GM19468 (cell line): ENCODE data around the gene NCBP3.

Source experiments
- ATAC-seq: cut with Tn5 transposase; IDR thresholded peaks from one replicate; pipeline ENCODE4 v1.9.1; 2021; ENCODE audit warnings: mild to moderate bottlenecking, moderate library complexity, moderate number of reproducible peaks; ENCODE audit not compliant: unreplicated experiment; ENCODE audit errors: extremely low read depth

Gene NCBP3

DNA sequence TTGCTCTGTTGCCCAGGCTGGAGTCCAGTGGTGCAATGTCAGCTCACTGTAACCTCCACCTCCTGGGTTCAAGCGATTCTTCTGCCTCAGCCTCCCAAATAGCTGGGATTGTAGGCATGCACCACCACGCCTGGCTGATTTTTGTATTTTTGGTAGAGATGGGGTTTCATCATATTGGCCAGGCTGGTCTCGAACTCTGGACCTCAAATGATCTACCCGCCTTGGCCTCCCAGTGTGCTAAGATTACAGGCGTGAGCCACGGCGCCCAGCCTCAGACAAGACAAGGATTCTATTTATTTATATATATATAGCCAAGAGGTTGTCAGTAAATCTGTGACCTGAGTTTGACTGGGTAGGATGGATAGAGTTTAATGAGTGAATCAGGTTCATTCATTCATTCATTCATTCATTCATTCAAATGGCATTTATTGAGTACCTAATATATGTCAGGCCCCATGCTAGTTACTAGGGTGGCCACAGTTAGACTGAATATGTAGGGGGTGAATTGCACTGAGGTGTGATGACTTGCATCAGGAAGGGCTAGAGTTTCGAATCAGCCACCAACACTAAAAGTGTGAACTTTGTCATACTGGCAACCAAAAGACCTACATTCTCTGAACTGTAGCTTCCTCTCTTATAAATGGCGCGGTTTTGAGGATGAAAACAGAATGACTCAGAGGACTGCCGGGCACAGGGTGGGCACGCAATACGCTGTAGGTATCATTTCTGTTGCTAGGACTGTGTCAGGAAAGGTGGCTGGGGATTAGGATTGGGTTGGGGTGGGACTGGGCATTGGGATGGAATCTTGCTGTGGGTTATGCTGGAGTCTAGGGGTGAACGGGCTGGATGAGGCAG is 82.9 kb downstream of the NCBP3 start:
- ATAC-seq = no peak

DNA sequence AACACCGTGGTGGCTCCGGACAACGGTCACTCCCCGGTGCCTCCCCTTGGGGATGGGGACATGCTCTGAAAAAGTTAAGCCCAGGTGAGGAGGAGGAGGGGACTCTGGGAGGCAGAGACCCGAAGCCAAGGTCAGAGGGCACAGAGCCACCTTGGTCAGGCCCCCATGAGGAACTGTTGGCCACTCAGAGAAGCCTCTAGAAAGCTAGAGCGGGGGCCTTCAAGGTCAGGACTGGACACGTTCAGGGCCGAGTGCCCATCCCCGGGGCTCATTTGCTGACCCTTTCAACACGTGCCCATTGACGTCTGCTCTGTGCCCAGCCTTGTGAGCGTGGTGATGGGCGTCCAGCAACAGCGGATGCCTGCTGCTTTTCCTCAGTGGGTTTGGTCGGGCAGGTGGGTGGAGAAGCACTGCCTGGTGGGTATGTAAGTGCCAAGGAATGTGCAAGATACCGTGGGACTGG is 84.1 kb downstream of the NCBP3 start:
- no peak for ATAC-seq

DNA sequence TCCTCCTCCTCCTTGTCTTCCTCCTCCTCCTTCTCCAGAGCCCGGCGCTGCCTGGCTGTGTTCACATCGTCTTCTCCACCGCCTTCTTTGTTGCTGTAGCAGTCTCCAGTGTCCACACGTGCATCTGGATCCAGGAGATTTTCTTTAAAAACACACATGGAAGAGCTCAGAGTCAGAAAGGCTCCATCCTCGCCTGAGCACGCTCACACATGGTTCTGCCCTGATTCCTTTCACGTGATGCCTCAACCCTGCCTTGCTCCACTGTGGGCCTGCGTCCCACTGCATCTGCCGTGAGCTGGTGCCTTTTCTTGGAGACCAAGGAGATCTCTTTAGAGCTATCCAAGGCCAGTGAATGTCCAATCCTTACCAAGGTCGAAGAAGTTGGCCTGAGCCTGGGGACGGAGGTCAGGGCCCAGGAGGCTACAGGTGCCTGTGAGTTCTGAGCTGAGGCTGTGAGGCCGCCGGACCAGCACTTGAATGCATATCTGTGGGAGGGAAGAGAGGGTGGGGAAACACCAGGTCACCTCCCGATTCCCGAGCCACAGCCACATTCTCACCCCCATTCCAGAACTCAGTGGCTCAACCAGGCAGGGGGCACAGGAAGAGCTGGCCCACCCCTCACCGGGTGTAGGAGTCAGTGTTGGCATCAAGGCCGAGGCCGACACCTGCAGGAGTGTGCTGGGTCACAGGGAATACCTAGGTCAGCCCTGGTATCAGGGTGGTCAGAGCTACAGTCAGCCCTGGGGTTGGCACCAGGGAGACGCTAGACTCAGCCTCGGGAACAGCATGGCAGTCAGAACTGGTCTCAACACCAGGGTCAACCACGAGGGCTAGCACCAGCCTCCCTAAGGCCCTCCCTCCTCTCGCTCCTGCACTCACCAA is 84.8 kb downstream of the NCBP3 start:
- no peak for ATAC-seq

DNA sequence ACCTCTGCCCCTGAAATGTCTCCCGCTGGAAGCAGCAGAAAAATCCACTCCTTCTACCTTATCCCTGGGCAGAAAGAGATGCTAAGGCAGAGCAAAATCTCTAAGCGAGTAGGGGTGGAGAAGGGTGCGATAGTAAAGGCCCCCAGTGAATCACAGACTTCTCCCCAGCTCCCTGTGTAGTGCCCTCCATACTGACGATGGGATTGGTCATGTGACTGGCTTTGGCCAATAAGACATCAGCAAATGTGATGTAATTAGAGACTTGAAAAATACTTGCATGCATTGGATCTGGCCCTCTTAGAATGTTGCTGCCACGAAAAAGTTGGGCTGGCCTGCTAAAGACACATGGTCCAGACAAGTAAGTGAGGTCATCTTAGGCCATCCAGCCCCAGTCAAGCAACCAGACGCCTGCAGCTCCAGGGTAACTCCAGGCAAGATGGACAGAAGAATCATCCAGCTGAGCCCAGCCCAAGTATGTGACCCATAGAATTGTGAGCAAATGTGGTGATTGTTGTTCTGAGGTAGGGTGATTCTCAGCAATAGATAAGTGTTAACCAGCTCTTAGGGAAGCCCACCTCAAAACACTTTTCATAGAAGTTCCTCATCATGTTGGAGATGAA is 86.3 kb downstream of the NCBP3 start:
- ATAC-seq = no peak

DNA sequence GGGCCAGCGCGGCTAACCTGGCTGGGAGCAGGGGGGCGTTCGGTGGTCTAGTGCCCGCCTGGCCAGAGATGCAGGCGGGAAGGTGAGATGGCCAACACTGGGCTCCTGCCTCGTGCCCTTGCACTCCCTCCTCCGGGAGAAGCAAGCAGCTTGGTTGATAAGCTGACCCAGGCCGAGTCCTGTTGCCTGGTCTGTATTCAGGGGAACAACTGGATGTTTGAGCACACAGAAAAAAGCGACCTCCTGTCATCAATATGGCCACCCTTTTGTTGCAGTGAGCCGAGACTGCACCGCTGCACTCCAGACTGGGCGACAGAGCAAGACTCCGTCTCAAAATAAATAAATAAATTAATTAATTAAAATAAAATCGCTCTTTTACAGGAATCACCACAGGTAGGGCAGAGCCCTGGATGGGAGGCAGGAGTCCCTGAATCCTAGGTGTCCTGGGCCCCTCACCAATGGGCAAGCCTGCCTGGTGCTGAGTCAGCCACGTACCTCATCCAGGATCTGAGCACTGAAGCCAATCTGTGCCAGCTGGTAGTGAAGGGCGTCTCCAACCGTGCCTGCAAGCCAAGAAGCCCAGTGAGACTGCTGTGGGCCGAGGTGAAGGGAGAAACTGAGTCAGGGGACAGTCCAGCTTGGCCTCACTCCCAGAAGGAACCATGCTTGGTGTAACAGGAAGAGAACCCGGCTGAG is 90.6 kb downstream of the NCBP3 start:
- no peak for ATAC-seq

DNA sequence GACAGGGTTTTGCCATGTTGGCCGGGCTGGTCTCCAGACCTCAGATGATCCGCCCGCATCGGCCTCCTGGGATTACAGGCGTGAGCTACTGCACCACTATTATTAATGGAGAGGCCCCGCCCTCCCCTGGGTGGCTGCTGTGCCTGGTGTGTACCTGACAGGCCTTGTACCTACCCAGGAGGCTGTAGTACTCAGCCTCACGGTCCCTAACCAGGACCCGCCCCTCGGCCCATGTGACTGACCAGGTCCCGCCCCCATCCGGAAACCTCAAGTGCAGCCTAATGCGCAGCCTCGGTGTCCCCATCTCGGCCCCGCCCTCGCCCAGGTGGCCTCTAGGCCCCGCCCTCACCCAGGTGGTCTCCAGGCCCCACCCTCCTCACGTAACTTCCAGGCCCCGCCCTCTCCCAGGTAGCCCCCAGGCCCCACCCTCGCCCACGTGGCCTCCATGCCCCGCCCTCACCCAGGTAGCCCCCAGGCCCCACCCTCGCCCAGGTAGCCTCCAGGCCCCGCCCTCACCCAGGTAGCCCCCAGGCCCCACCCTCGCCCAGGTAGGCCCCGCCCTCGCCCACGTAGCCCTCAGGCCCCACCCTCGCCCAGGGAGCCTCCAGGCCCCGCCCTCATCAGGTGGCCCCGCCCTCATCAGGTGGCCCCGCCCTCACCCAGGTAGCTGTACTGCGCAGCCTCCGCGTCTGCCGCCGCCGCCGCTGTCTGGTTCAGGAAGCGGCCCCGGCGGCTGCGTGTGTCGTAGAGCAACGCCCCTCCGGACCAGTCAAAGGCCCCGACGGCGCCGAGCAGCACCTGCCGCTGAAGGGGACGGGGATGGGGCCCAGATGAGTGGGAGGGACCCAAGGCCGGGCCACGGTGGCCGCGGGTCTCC is 91.3 kb downstream of the NCBP3 start:
- no peak for ATAC-seq

DNA sequence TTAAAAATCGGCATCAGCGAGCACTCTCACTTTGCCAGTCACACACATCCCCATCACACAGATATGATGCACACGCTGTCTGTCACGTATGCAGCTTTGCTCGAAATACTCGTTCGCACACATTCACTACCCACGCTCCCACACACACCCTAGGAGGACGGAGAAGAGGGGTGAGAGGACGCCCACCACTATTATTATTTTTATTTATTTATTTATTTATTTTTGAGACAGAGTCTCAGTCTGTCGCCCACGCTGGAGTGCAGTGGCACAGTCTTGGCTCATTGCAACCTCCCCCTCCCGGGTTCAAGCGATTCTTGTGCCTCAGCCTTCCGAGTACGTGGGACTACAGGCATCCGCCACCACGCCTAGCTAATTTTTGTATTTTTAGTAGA is 92.0 kb downstream of the NCBP3 start:
- no peak for ATAC-seq

DNA sequence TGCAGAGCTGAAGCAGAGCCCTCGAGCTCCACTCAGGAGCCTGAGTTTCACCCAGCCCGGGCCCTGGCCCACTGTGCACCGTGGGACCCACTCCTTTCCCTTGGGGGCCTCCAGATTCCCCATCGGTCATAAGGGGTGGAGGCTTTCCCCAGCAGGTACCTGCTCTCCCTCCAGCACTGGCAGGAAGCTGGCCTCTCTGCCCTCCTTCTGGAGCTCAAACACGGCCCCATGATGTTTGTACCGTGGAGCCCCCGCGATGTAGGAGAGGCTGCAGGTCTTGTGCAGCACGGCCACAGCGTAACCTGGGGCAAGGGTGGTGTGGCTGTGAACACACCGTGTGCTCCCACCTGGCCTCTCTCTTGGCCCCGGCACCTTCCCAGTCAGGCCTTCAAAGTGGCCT is 92.4 kb downstream of the NCBP3 start:
- no peak for ATAC-seq
